ENCODE data around the gene PDE1A. TPM values are rescaled to one million over a fixed set of nuclear protein-coding genes. Genes with fewer than 3 reads are reported as not detected.

The PDE1A gene
- not detected for polyA plus RNA-seq (2012; ENCODE audit: insufficient read depth, insufficient read length, low read depth)

GRCh38 chr2:182426918-182427240 lies at the start of gene PDE1A:
Gene PDE1A (minus strand): TSS chr2:182427036.
- Histone ChIP-seq H3K36me3 (no peaks in the 10 kb centered on the region), H3K4me1 (no peaks in the 10 kb centered on the region), H3K27me3 (no peaks in the 10 kb centered on the region), H3K9me3 (no peaks in the 10 kb centered on the region), H3K4me3 (ENCODE audit: low read depth, low read length) (no peak within 1 kb of the TSS)
- TF ChIP-seq, protein P1, sequence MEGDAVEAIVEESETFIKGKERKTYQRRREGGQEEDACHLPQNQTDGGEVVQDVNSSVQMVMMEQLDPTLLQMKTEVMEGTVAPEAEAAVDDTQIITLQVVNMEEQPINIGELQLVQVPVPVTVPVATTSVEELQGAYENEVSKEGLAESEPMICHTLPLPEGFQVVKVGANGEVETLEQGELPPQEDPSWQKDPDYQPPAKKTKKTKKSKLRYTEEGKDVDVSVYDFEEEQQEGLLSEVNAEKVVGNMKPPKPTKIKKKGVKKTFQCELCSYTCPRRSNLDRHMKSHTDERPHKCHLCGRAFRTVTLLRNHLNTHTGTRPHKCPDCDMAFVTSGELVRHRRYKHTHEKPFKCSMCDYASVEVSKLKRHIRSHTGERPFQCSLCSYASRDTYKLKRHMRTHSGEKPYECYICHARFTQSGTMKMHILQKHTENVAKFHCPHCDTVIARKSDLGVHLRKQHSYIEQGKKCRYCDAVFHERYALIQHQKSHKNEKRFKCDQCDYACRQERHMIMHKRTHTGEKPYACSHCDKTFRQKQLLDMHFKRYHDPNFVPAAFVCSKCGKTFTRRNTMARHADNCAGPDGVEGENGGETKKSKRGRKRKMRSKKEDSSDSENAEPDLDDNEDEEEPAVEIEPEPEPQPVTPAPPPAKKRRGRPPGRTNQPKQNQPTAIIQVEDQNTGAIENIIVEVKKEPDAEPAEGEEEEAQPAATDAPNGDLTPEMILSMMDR (IDR thresholded peaks at IDR 0.05; ENCODE audit: low read depth, low read length), result no peak
- no peak for DNase-seq

GRCh38 chr2:182473635-182474034 lies 46.8 kb upstream of the PDE1A start:
- Histone ChIP-seq H3K27me3 (no peaks in the 10 kb centered on the region), H3K4me3 (ENCODE audit: low read depth, low read length) (no peak overlapping the region), H3K4me1 (no peaks in the 10 kb centered on the region), H3K36me3 (no peaks in the 10 kb centered on the region), H3K9me3 (no peaks in the 10 kb centered on the region)
- TF ChIP-seq, protein P1 (IDR thresholded peaks at IDR 0.05; ENCODE audit: low read depth, low read length), result no peak
- no peak for DNase-seq

DNA sequence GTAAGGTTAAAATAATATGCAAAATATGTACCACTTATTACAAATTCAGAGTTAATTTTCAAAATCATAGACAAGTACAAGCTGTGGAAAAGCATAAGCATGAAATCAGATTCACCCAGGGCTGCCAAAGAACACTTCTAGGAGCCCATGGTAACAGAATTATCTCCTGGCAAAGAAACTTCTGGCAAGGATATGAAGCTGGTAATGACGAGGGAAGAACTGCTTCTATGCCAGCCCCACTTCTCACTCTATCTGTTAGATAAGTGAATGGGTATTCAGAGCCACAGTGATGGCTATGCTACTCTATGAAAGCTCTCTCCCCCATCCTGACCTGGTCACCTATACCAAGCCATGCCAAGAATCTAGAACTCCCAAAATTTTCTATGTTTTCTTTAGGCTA lies 36.9 kb upstream of the PDE1A start:
- TF ChIP-seq, protein P1 (IDR thresholded peaks at IDR 0.05; ENCODE audit: low read depth, low read length), result no peak
- no peaks in the 10 kb centered on the region for H3K9me3 ChIP-seq
- no peaks in the 10 kb centered on the region for H3K4me1 ChIP-seq
- DNase-seq, result no peak
- no peaks in the 10 kb centered on the region for H3K27me3 ChIP-seq
- no peak overlapping the region for H3K4me3 ChIP-seq (ENCODE audit: low read depth, low read length)
- H3K36me3 ChIP-seq, result no peaks in the 10 kb centered on the region

DNA sequence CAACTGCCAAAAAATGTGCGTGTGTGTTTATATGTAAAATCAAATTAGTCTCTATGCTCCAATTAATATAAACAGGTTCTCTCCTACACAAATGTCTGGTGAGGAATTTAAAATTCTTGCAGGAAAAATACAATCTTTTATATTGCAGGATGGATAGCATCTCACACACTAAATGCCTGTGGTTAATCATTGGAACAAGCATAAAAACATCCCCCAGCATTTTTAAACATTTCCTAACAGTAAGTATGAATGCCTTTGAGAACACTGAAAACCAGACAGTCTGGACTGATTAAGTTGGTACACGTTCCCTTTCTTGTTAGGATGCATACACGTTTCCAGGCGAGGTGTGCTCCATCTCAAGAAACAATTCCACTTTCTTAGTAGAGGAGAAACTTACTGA lies 29.9 kb upstream of the PDE1A start:
- Histone ChIP-seq H3K4me1 (no peaks in the 10 kb centered on the region), H3K4me3 (ENCODE audit: low read depth, low read length) (no peak overlapping the region), H3K36me3 (no peaks in the 10 kb centered on the region), H3K9me3 (no peaks in the 10 kb centered on the region), H3K27me3 (no peaks in the 10 kb centered on the region)
- DNase-seq, result no peak
- TF ChIP-seq, protein P1 (IDR thresholded peaks at IDR 0.05; ENCODE audit: low read depth, low read length), result no peak

GRCh38 chr2:182452456-182452990 lies 25.7 kb upstream of the PDE1A start:
- no peak for DNase-seq
- no peaks in the 10 kb centered on the region for H3K9me3 ChIP-seq
- H3K4me1 ChIP-seq, result no peaks in the 10 kb centered on the region
- H3K36me3 ChIP-seq, result no peaks in the 10 kb centered on the region
- no peaks in the 10 kb centered on the region for H3K27me3 ChIP-seq
- no peak overlapping the region for H3K4me3 ChIP-seq (ENCODE audit: low read depth, low read length)
- TF ChIP-seq, protein P1 (IDR thresholded peaks at IDR 0.05; ENCODE audit: low read depth, low read length), result no peak

DNA sequence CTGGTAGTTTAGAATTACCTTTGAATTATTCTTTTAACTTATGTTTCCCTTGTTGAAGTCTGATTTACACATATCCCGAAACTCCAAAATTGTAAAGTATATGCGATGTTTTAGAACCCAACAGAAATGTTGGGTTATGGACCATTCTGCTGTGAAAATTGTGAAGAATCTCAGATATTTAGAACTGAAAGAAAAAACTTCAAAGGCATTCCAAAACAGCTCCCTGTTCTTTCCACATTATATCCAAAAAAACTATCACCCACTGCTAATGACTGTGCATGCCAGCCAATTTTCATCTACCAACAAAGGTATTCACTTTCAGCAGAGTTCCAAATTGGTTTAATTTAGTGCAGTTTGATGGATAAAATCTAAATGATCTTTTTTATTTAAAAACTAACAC lies 21.5 kb upstream of the PDE1A start:
- DNase-seq, result no peak
- H3K9me3 ChIP-seq, result no peaks in the 10 kb centered on the region
- H3K36me3 ChIP-seq, result no peaks in the 10 kb centered on the region
- TF ChIP-seq, protein P1 (IDR thresholded peaks at IDR 0.05; ENCODE audit: low read depth, low read length), result no peak
- H3K27me3 ChIP-seq, result no peaks in the 10 kb centered on the region
- no peak overlapping the region for H3K4me3 ChIP-seq (ENCODE audit: low read depth, low read length)
- H3K4me1 ChIP-seq, result no peaks in the 10 kb centered on the region

Data from BE2C (cell line).